Dedifferentiated amniotic fluid mesenchymal stem cell (primary cell): ENCODE data around the gene CDO1.

Source experiments
- DNase-seq: peaks from one replicate; pipeline ENCODE4 v3.0.0-alpha.2; 2016; ENCODE audit errors: extremely low spot score

Gene CDO1

GRCh38 chr5:115816226-115817081, at the start of gene CDO1:
Gene CDO1 (minus strand): TSS chr5:115816659. CDS start chr5:115816397, 262 bp downstream.
- peak; percentile 43 for DNase-seq

GRCh38 chr5:115859378-115859777, 42.9 kb upstream of the CDO1 start:
- DNase-seq: peak; percentile 53

- DNase-seq: no peak
Measured at GRCh38 chr5:115858396-115858795, 41.9 kb upstream of the CDO1 start.

GRCh38 chr5:115857626-115858349, 41.3 kb upstream of the CDO1 start:
- peak; percentile 20 for DNase-seq

- no peak for DNase-seq
Measured at GRCh38 chr5:115857057-115857479, 40.6 kb upstream of the CDO1 start.

GRCh38 chr5:115855959-115856358, 39.5 kb upstream of the CDO1 start:
- peak; percentile 19 for DNase-seq

GRCh38 chr5:115854139-115854538, 37.7 kb upstream of the CDO1 start:
- no peak for DNase-seq

GRCh38 chr5:115850744-115851416, 34.4 kb upstream of the CDO1 start:
- DNase-seq: no peak

- DNase-seq: no peak
Measured at GRCh38 chr5:115849258-115849798, 32.9 kb upstream of the CDO1 start.

- DNase-seq: no peak
Measured at GRCh38 chr5:115847290-115847689, 30.8 kb upstream of the CDO1 start.

- DNase-seq: no peak
Measured at GRCh38 chr5:115844321-115844817, 27.9 kb upstream of the CDO1 start.

- DNase-seq: no peak
Measured at GRCh38 chr5:115843444-115844130, 27.1 kb upstream of the CDO1 start.

GRCh38 chr5:115842952-115843351, 26.5 kb upstream of the CDO1 start:
- DNase-seq: no peak

GRCh38 chr5:115842089-115842935, 25.9 kb upstream of the CDO1 start:
- peak; percentile 48 for DNase-seq

- DNase-seq: peak; percentile 94
Measured at GRCh38 chr5:115841382-115842088, 25.1 kb upstream of the CDO1 start, which contains the start of the genes AP3S1 and ATG12. Gene AP3S1 (plus strand): TSS chr5:115841935. CDS start chr5:115842038, 103 bp downstream. Gene ATG12 (minus strand): TSS chr5:115841565. CDS start chr5:115841552, 13 bp downstream.

- DNase-seq: no peak
Measured at GRCh38 chr5:115840873-115841272, 24.4 kb upstream of the CDO1 start.

GRCh38 chr5:115838885-115839518, 22.5 kb upstream of the CDO1 start:
- DNase-seq: peak; percentile 56

GRCh38 chr5:115835481-115835880, 19.0 kb upstream of the CDO1 start:
- DNase-seq: no peak
